ENCODE measurements around the gene USP35. TPM values are rescaled to one million over a fixed set of nuclear protein-coding genes. Genes with fewer than 3 reads are reported as not detected.

The USP35 gene
- total RNA-seq, 4 donors from 2014 or later: 7.4 to 17.2 (median 10.9) TPM

DNA sequence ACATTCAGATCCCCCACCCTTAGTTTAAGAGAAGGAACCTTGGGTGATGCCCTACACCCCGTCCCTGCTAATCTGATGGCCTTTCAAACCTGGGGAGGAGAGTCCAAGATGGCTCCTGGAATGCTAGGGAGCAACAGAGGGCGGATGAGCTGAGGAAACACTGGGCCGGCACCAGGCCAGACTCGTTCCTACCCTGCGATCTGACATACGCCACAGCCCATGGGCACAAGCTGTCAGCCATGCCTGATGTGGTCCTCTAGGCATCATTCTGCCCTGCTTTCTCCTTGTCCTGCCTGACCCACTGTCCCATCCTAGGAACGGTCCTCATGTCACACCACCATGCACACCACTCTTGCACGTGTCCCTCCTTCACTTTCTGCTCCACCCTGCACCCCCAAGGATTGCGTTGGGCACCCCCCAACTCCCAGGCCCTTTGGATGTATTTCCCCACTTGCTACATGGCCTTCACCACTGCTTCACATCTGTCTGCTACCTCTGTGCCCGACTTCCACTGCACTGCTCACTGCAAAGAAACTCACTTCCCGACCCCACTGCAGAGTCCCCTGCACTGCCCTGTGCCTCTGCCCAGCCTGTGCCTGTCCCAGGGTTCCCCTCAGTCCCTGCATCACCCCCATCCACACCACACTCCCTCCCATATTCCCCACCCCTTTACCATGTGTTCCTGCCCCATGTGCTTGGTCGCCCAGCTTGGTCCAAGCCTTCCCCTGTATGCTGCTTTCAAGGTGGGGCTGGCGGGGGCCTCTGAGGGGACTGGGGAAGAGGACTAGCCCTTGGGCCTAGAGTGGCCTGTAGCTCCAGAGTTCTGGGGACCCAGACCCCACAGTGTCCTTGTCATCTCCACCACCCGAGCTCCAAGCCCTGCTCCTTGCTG, 29.2 kb downstream of the USP35 start:
- intact Hi-C loops (cut with DNase I; ENCODE audit: low total_unique reads): no loop called here
- TF ChIP-seq EP300 (IDR thresholded peaks at IDR 0.05; ENCODE audit: low read depth): no peak
- TF ChIP-seq POLR2A (IDR thresholded peaks at IDR 0.05): no peak
- TF ChIP-seq, protein P1, sequence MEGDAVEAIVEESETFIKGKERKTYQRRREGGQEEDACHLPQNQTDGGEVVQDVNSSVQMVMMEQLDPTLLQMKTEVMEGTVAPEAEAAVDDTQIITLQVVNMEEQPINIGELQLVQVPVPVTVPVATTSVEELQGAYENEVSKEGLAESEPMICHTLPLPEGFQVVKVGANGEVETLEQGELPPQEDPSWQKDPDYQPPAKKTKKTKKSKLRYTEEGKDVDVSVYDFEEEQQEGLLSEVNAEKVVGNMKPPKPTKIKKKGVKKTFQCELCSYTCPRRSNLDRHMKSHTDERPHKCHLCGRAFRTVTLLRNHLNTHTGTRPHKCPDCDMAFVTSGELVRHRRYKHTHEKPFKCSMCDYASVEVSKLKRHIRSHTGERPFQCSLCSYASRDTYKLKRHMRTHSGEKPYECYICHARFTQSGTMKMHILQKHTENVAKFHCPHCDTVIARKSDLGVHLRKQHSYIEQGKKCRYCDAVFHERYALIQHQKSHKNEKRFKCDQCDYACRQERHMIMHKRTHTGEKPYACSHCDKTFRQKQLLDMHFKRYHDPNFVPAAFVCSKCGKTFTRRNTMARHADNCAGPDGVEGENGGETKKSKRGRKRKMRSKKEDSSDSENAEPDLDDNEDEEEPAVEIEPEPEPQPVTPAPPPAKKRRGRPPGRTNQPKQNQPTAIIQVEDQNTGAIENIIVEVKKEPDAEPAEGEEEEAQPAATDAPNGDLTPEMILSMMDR (IDR thresholded peaks at IDR 0.05): no peak
- TF ChIP-seq POLR2AphosphoS5 (IDR thresholded peaks at IDR 0.05): no peak
- Histone ChIP-seq H3K27ac (no peak overlapping the region), H3K4me1 (no peaks in the 10 kb centered on the region), H3K27me3 (no peaks in the 10 kb centered on the region), H3K4me3 (no peak overlapping the region), H3K36me3 (peaks cover 0 to 19% (median 4%) of the 10 kb centered on the region in 4 donors), H3K9me3 (no peaks in the 10 kb centered on the region)
- in situ Hi-C loops (cut with MboI; ENCODE audit: low pct_ligation_motif_present in 1 of 4, low pct_unique_long_range_greater_than_20kb in 1 of 4, low sequenced_read_pairs in 3 of 4): no loop called here
- DNase-seq: no peak
- 93 to 98% methylated on average over 6 to 14 of the region's 14 CpGs for WGBS, 2 donors (ENCODE audit: low coverage in 1 of 2)

DNA sequence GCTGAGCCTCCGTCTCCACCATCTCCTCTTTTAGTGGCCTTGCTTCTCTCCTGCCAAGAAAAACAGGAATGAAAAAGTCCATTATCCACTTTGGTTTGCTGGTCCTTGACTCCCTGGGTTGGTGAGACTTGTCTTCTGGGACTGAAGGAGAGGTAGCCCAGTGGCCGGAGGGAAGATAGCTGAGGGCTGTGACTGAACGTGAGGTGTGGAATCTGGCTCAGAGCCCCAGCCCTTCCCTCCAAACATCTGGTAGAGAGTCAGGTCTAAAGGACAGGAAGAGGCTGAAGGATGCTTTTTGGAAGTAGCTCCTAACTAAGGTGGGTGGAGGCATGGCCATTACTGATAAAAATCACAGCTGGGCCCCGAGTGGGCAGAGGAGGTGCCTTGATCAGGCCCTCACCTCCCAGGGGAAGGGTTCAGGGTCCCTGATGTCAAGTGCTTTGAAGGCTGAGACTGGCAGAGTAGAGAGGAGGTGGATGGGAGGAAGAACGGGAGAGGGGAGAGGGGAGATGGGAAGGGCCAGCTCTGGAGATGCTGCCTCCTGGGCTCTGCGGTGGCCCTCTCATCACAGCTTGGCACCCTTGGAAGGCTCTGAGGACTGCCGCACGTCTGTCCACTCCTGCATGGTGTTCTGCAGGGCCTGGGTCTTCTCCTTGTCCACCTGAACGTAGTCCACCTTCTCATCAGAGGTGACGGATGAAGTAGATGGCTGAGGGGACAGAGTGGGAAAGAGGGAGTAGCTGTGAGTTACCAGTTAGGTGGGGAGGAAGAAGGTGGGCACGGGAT, 30.2 kb downstream of the USP35 start:
- intact Hi-C loops (cut with DNase I; ENCODE audit: low total_unique reads) (no loop called here), in situ Hi-C loops (cut with MboI; ENCODE audit: low pct_ligation_motif_present in 1 of 4, low pct_unique_long_range_greater_than_20kb in 1 of 4, low sequenced_read_pairs in 3 of 4) (no loop called here)
- no peak overlapping the region for H3K27ac ChIP-seq
- peaks cover 0 to 19% (median 7%) of the 10 kb centered on the region in 4 donors for H3K36me3 ChIP-seq
- no peaks in the 10 kb centered on the region for H3K27me3 ChIP-seq
- no peak for DNase-seq
- no peak overlapping the region for H3K4me3 ChIP-seq
- 89 to 100% methylated on average over 3 to 11 of the region's 11 CpGs for WGBS, 2 donors (ENCODE audit: low coverage in 1 of 2)
- no peaks in the 10 kb centered on the region for H3K4me1 ChIP-seq
- H3K9me3 ChIP-seq: no peaks in the 10 kb centered on the region
- TF ChIP-seq POLR2AphosphoS5 (IDR thresholded peaks at IDR 0.05): no peak
- TF ChIP-seq, protein P1 (IDR thresholded peaks at IDR 0.05): no peak
- TF ChIP-seq EP300 (IDR thresholded peaks at IDR 0.05; ENCODE audit: low read depth): no peak
- TF ChIP-seq POLR2A (IDR thresholded peaks at IDR 0.05): no peak

DNA sequence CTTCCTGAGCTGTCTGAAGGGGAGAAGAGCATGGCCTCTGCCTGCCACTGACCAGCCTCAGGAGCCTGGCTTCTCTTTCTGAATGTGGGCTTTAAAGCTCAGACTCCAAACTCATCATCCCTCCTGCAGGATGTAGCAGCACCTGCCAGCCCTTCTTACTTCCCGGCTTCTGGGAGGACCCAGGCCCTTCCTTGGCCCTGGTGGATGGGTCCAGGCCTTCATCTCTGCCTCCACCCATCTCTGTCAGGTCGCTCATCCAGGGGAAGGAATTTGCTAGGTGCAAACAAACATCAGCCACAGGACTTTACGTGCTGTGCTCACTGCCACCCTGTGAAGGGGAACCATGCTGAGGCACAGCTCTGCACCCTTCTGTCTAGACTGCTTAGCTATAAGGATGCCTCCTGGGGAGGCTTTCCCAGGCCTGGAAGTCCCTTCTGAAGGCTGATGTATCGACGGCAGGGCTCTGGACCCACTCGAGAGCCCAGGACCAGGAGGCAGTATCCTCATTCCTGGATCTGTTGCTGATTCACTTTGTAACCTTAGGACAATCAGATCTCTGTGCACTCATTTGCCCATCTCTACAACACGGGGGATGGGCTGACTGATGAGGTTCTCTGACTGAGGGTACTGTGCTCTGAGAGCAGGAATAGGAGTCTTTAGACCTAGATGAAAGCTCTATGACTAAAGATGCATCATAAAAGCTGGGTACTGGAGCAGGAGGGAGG, 30.9 kb downstream of the USP35 start:
- Histone ChIP-seq H3K27me3 (no peaks in the 10 kb centered on the region), H3K4me3 (no peak overlapping the region), H3K9me3 (no peaks in the 10 kb centered on the region), H3K36me3 (peaks cover 0 to 19% (median 8%) of the 10 kb centered on the region in 4 donors), H3K27ac (no peak overlapping the region), H3K4me1 (no peaks in the 10 kb centered on the region)
- WGBS, 2 donors (ENCODE audit: low coverage in 1 of 2): 86% methylated on average over 7 of the region's 7 CpGs; no CpG with 5 or more reads in 1 of the 2 donors
- DNase-seq: no peak
- TF ChIP-seq EP300 (IDR thresholded peaks at IDR 0.05; ENCODE audit: low read depth): no peak
- TF ChIP-seq POLR2A (IDR thresholded peaks at IDR 0.05): no peak
- no peak for TF ChIP-seq POLR2AphosphoS5 (IDR thresholded peaks at IDR 0.05)
- TF ChIP-seq, protein P1 (IDR thresholded peaks at IDR 0.05): no peak
- intact Hi-C loops (cut with DNase I; ENCODE audit: low total_unique reads) (no loop called here), in situ Hi-C loops (cut with MboI; ENCODE audit: low pct_ligation_motif_present in 1 of 4, low pct_unique_long_range_greater_than_20kb in 1 of 4, low sequenced_read_pairs in 3 of 4) (loop anchor here in 3 of 4 donors (5.0 to 10.0 kb wide), 3 partner anchors 215 to 345 kb away; no protein-coding TSS in a partner anchor)
